ENCODE data around the gene DNAH7. TPM values are rescaled to one million over a fixed set of nuclear protein-coding genes. Genes with fewer than 3 reads are reported as not detected.

DNAH7 gene
- total RNA-seq, 2 donors from 2014 or later = 3.4 to 10.1 TPM

- no peak overlapping the region for H3K27ac ChIP-seq
- no peak for DNase-seq (ENCODE audit: low spot score)
- no peaks in the 10 kb centered on the region for H3K27me3 ChIP-seq (replicated peaks; ENCODE audit: insufficient read depth)
- no peak overlapping the region for H3K4me3 ChIP-seq
- no peaks in the 10 kb centered on the region for H3K36me3 ChIP-seq
- no peaks in the 10 kb centered on the region for H3K9me3 ChIP-seq
- no peaks in the 10 kb centered on the region for H3K4me1 ChIP-seq (replicated peaks)
- TF ChIP-seq POLR2AphosphoS5 (IDR thresholded peaks at IDR 0.05) (no peak), POLR2A (IDR thresholded peaks at IDR 0.05) (no peak), CTCF (IDR thresholded peaks at IDR 0.05) (no peak)
- intact Hi-C loops (cut with DNase I) = no loop called here
These were observed 250.5 kb downstream of the DNAH7 start for GRCh38 chr2:195818106-195818505.

- no peak for DNase-seq (ENCODE audit: low spot score)
- 94% methylated on average over 2 of the region's 2 CpGs for WGBS
- Histone ChIP-seq H3K27ac (no peak overlapping the region), H3K36me3 (no peaks in the 10 kb centered on the region), H3K4me1 (replicated peaks) (no peaks in the 10 kb centered on the region), H3K27me3 (replicated peaks; ENCODE audit: insufficient read depth) (no peaks in the 10 kb centered on the region), H3K9me3 (no peaks in the 10 kb centered on the region), H3K4me3 (no peak overlapping the region)
- TF ChIP-seq CTCF (IDR thresholded peaks at IDR 0.05) (no peak), POLR2AphosphoS5 (IDR thresholded peaks at IDR 0.05) (no peak), POLR2A (IDR thresholded peaks at IDR 0.05) (no peak)
- intact Hi-C loops (cut with DNase I) = no loop called here
These were observed 253.6 kb downstream of the DNAH7 start for GRCh38 chr2:195815083-195815482.

GRCh38 chr2:195813421-195813820, 255.2 kb downstream of the DNAH7 start:
- no peak for DNase-seq (ENCODE audit: low spot score)
- no peaks in the 10 kb centered on the region for H3K27me3 ChIP-seq (replicated peaks; ENCODE audit: insufficient read depth)
- no peaks in the 10 kb centered on the region for H3K36me3 ChIP-seq
- intact Hi-C loops (cut with DNase I) = no loop called here
- no peaks in the 10 kb centered on the region for H3K9me3 ChIP-seq
- H3K27ac ChIP-seq = no peak overlapping the region
- no peak overlapping the region for H3K4me3 ChIP-seq
- 26% methylated on average over 3 of the region's 3 CpGs for WGBS
- no peak for TF ChIP-seq POLR2A (IDR thresholded peaks at IDR 0.05)
- TF ChIP-seq CTCF (IDR thresholded peaks at IDR 0.05) = no peak
- TF ChIP-seq POLR2AphosphoS5 (IDR thresholded peaks at IDR 0.05) = no peak
- no peaks in the 10 kb centered on the region for H3K4me1 ChIP-seq (replicated peaks)

GRCh38 chr2:195810340-195811098, 258.1 kb downstream of the DNAH7 start:
- no peaks in the 10 kb centered on the region for H3K4me1 ChIP-seq (replicated peaks)
- H3K4me3 ChIP-seq = no peak overlapping the region
- intact Hi-C loops (cut with DNase I) = no loop called here
- no peaks in the 10 kb centered on the region for H3K9me3 ChIP-seq
- 78% methylated on average over 4 of the region's 4 CpGs for WGBS
- H3K27ac ChIP-seq = no peak overlapping the region
- TF ChIP-seq CTCF (IDR thresholded peaks at IDR 0.05) = no peak
- TF ChIP-seq POLR2A (IDR thresholded peaks at IDR 0.05) = no peak
- TF ChIP-seq POLR2AphosphoS5 (IDR thresholded peaks at IDR 0.05) = no peak
- H3K27me3 ChIP-seq (replicated peaks; ENCODE audit: insufficient read depth) = no peaks in the 10 kb centered on the region
- H3K36me3 ChIP-seq = no peaks in the 10 kb centered on the region
- DNase-seq (ENCODE audit: low spot score) = no peak

GRCh38 chr2:195808189-195808588, 260.4 kb downstream of the DNAH7 start:
- no peak for DNase-seq (ENCODE audit: low spot score)
- intact Hi-C loops (cut with DNase I) = no loop called here
- H3K27me3 ChIP-seq (replicated peaks; ENCODE audit: insufficient read depth) = no peaks in the 10 kb centered on the region
- no peaks in the 10 kb centered on the region for H3K9me3 ChIP-seq
- no peak overlapping the region for H3K27ac ChIP-seq
- no peaks in the 10 kb centered on the region for H3K4me1 ChIP-seq (replicated peaks)
- H3K36me3 ChIP-seq = no peaks in the 10 kb centered on the region
- WGBS = 83% methylated on average over 1 of the region's 1 CpG
- H3K4me3 ChIP-seq = no peak overlapping the region
- TF ChIP-seq POLR2A (IDR thresholded peaks at IDR 0.05) = no peak
- no peak for TF ChIP-seq POLR2AphosphoS5 (IDR thresholded peaks at IDR 0.05)
- no peak for TF ChIP-seq CTCF (IDR thresholded peaks at IDR 0.05)
